T-helper 22 cell (primary cell): Measurements from ENCODE around the gene GNG4.

Experiments
- DNase-seq: peaks from one replicate; pipeline ENCODE4 v3.0.0-alpha.2; 2020; ENCODE audit warnings: low read depth

Gene GNG4

DNA sequence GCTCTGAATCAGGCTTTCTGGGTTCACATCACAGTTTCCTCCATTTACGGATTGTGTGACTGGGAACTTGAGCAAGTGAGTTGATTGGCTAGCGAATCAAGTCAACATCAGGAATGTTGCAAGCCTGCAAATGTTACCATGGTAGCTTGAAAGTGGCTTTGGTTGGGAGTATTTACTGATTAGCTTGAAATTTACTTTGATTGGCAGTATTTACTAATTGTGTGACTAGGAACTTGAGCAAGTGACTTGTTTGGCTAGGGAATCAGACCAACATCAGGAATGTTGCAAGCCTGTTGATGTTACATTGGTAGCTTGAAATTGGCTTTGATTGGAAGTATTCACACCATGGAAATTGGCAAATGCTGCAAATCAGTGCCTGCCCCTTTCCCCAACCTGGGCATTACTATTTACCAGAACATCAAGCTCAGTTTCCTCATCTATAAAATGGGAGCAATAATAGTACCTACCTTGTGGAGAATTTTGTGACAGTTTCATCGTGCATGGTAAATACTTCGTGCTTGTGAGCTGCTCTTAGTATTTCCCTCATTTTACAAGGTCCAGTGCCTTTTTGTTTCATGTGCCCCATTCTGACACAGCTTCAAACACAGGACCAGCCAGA is 122.3 kb downstream of the GNG4 start:
- no peak for DNase-seq

DNA sequence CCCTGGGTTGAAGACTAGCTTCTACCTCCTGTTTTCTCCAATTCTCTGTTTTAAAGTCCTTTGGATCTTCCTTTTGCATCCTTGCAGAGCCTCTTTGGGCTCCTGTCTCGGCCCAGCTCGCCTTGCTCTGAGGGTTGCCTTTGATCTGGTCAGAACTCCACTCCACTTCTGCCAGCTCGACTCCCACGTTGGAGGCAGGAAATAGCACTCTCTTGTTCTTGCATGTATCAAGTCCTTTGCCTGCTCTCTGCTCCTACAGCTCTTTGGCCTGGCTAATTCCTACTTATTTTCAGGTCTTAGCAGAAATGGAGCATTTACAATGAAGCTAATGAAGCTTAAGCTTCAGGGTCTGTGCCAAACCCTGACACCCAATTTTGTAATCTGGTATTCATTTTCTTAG is 124.3 kb downstream of the GNG4 start:
- no peak for DNase-seq

DNA sequence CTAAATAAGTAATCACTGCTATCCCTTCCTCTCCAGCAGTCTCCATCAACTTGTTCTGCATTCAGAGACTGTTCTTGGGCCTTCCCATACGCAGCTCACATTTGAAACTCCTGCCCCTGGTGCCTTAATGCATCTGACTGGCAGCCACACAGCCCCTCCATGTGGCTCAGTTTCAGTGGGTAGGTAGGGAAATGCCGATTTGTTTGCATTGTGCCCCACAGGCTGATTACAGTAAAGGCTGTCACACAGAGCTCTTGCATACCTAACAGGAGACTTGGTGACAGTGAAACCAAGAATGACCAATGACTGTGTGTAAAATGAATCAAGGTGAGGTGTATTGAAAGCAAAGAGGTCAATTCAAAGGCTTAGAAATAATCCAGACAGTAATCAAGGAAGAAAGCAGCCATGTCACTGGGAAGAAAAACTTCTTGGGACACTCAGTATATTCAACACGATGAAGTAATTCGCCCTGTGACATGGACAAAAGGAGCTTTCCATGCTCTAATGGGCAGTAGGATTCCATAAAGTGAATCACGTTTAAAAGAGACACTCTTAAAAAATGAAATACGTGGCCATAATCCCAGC is 132.6 kb downstream of the GNG4 start:
- no peak for DNase-seq

DNA sequence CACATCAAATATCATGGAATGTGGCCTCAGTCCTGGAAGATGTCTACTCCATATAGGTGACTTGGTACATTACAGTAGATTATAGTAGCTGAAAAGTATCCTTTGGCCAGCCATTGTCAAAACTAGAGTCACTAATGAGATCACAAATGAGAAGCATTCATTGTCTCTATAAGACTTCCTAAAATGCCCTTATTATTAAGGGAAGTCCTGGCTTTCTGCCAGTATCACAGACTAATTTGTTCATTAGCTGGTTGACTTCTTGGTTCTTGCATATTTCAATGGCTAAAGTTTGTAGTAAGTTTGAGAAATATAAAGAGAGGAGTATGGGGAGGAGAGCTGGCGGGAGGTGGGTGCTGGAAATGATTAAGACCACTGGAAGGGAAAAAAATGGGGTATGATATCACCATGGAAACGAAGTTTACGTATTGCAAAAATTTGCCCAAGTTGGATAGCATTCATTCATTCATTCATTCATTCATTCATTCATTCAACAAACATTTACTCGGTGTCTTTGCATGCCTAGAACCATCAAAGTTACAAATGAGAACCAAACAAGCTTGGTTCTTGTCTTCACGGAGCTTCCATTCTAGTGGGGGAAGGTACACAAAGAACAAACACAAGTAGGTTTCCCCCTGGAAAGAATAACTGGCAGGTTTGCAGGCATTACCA is 133.6 kb downstream of the GNG4 start:
- DNase-seq: no peak

DNA sequence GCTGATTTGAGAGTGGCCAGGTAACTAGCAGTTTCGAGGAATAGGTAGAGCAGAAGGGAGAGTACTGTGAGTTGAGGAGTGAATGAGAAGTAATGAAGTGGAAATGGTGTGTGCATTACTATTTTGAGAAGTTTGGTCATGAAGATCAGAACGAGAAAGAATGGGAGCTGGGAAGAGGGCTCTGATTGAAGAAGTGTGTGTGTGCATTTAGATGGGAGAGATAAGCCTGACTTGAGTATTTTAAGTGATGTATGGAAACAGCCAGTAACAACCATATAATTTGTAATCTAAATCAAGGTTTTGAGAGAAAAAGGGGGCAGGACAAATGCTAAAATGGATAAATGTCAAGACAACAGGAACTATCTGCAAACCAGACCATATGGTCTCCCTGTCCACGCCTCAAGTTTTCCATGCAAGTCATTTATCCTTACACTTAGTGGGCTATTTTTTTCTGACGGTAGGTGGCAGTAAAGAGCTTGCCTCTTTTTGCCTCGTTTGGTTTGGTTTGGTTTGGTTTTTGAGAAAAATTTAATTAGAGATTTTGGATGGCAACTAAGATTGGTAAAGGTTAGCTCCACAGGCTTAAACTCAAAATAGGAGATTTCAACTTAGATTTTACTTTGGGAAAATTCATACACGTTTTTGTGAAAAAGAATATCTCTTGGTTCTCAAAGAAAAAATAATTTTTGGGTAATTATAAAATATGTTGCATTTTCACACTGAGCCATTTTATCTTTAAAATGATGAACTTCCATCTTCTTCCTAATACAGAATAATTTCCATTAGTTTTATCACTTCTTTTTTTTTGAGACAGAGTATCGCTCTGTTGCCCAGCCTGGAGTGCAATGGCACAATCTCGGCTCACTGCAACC is 135.9 kb downstream of the GNG4 start:
- no peak for DNase-seq

DNA sequence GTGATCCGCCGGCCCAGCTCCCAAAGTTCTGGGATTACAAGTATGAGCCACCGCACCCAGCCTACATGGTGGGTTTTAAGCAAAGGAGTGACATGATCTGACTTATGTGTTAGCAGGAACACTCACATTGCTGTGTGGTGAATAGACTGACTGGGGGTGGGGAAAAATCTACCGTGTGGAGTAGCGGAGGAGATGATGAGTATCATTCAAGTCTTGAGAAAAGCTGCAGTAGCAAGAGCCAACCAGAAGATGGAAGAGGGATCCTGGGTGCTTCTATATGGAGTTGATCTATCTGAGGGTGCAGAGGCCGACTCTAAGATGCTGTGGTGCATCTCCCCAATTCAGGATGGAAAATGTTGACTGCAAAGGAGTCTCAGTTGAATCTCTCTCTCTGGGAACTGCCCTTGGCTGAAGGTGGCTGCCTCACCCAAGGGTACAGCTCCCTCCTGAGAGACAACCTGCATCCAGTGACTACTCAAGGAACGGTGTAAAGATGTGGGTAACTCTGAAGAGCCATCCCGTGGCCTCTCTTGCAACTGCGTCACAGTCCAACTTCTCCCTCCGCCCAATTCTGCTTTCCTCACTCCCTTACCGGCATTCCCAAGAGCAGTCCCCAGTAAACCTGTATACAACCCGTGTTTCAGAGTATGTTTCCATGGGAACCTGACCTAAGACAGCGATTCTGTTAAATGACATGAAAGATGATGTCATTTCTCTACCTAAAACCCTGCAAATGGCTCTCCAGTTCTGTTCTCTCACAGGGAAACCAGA is 137.9 kb downstream of the GNG4 start:
- DNase-seq: no peak

DNA sequence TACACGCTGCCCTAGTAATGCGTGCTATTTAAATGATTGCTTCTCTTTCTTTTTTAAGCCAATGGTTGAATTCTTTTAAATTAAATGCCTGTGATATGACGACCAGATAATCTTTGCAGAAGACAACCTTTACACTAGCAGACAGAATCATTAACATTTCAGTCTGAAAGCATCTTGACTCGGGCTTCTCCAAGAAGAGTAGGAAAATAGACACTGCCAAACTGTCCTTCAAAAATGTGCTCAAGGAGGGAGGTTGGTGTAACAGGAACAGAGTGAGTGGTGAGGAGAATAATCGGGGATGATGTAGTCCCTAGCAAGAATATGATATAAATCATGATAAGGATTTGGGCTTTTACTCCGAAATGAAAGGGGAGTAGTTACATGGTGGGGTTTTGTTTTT is 138.8 kb downstream of the GNG4 start:
- DNase-seq: no peak

DNA sequence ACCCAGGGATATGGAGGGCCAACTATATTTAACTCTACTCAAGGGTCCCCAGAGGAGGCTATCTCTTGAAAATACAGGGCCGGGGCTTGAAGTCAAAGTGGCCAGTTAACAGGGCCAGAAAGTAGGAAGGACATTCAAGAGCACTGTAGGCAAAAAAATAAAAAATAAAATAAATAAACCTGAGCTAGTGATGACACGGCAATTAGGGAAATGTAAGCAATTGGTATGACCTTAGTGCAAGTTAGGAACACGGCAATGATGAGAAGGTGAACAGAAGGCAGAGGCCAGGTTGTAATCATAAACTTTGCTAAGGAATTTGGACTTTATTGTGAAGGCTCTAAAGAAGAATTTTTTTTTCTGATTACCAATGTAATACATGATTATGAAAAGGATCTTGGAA is 142.0 kb downstream of the GNG4 start:
- no peak for DNase-seq

DNA sequence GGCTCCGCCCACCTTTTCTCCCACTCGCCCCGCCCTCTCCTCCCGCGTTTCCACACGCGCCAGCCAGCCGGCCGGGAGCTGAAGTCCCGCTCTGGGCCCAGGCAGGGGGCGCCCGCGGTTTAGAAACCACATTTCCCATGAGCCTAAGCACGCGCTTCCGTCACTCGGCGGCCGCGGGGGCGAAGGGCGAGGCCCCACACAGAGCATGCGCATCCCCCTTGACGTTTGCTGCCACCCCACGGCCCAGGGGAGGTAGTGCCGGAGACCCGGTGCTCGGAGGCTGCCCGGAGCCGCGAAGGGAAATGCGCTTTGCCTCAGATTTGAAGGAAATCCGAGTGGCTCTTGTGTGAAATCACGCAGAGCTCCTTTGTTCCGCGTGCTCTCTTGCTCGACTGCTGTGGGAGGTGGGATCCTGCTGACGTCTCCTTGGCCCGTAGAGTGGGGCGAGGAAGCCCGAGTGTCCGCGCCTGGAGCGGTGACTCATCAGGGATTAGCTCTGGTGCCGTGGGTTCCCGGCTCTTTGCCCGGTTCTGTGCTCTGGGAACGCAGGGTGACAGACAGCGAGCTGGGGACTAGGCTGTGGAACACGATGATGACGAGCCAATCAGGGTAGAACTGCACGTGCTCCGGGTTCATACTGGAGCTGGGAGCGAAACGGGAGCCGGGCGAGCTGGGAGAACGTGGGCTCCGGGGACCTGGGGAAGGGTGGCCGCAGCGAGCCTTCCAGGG is 144.9 kb downstream of the GNG4 start:
- peak; percentile 96 for DNase-seq

DNA sequence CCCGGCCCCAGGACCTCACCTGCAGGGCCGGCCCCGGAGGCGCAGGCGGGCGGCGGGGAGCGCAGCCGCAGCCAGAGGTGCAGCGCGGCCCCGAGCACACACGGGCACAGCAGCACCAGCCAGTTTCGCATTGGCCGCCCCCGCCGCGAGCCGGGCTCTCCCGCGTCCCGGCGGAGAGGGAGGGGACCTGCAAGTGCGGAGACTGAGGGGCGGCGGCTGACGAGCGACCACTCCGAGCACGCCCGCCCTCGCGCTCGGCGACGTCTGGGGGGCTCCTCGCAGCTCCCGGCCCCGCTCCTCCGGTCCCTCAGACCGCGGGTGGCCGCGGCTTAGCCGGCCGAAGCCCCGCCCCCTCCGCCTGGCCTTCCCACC is 145.5 kb downstream of the GNG4 start, which contains the start of gene B3GALNT2:
TSS of gene B3GALNT2 (minus strand) at position 331 of the 372 bp plus-strand sequence. CDS start at position 131, 200 bp downstream.
- no peak for DNase-seq

DNA sequence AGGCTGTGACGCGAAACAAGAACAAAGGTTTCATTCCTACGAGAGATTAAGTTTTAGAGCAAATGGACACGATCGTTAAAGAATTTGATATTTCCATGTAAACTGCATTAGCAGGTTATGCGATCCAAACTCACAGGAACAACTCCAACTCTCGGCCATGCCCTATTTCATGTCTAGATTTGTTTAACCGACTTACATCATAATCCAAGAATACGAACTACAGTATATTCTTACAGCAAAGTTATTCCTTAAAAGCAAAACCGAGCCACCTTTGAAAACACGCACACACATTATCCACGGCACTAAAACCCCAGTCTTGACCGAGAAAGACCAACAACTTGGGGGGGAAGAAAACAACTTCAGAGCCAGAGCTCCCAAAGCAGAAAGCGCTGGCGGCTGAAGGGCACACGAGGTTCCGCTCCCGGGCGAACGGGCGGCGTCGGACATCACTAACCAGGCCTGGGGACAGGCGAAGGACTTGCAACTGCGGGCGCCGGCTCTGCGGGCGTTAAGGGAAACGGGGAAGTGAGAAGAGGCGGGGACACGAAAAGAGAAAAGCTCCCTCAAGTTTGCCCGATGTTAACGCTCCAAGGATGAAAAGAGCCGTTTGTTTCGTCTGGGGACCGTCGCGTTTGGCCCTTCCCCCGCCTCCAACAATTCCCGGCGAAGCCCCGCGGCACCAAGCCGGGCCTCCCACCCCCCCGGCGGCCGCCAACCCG is 146.0 kb downstream of the GNG4 start:
- DNase-seq: no peak

DNA sequence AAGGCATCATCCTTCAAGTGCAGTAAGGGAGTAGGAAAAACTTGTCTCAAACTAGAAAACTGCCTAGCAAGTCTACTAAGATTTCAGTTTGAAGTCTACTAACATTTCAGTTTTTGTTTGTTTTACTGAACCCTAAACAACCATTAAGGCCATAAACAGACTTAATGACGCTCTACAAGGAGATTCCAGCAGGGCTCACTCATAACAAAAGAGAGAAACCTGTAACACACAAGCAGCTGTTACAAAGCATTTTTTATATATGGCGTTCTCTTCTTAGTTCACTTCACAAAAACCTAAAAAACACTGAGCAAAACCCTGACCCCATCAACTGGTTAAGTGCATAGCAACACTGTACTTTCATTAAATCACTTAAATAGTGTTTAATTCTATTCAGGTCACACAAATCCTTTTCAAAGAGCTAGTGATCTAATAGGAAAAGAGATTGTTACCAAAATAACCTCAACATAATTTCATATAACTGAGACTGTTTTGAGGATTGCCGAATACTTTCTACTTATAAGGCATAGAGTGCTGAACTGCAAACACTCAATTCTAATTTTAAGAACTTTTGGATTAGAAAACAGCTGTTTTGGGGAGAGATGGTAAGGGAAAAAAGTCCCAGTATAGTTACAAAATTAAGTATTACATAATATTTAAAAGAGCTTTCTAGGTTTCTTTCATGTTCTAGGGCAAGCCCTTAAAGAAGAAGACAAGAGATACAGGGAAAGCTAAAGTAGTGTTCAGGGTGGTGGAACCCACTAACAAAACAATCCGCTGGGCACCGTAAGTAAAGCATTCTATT is 146.8 kb downstream of the GNG4 start:
- no peak for DNase-seq

DNA sequence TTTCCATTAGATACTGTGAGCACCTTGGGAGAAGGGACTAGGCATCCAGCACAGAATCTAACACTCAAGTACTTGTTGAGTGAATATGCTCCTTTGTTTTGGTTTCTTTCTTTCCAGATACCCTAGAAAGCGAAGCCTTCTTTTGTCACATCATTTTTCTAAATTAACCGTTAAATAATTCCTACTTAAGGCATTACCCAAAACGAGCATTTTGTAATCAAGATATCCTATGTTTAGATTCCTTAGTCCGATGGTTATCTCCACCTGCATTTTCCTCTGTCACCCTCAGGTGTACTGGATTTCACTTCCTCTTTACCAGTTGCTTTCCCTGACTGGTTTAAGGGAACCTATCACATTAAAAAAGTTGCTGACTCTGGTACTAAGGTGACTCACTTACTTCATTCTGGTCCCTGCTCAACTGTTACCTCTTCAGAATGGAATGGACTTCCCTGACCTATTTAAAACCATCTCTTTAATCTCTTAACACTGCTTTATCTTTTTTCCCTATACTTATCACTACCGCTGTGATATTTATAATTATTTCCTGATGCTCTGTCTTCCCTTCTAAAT is 148.5 kb downstream of the GNG4 start:
- no peak for DNase-seq
